H1 (cell line): ENCODE measurements around the gene TP63. TPM values are rescaled to one million over a fixed set of nuclear protein-coding genes. Genes with fewer than 3 reads are reported as not detected.

Experiments used
- polyA plus RNA-seq, 7 experiments: library from polyadenylated mRNA; depleted of rRNA in 3 of 7; stranded (reverse) in 5 of 7; unstranded in 2 of 7; fragments of >200 nt in 5 of 7; fragments of 200-250 nt in 2 of 7; gene quantifications; 1 replicate in 5 of 7; 2 replicates in 1 of 7; 4 replicates in 1 of 7; pipeline versions ENCODE4 v1.2.1 to v1.2.3, GENCODE V29; 2011 to 2013; ENCODE audit warnings: missing spikeins in 2 of 7, mixed read lengths in 2 of 7
- total RNA-seq: library from RNA; stranded (reverse); fragmentation: NEBNext Ultra II Directional; extraction: Animal tissue kit (Norgen Biotek cat#: 25700); gene quantifications from 2 replicates; pipeline ENCODE4 v1.2.1, GENCODE V29; 2021
- TF ChIP-seq, protein P1 (sequence below): fragments of 300-600 bp; sonication (generic); IDR thresholded peaks from 2 replicates; pipeline ENCODE4 v1.7.1; 2012; ENCODE audit warnings: low read length, moderate library complexity, mild to moderate bottlenecking, inconsistent platforms; ENCODE audit not compliant: insufficient replicate concordance

TP63 gene
- total and polyA plus RNA-seq, 2 of the 8 experiments (the other 6 are each of a cell fraction or from before 2014, with no cell fraction given), result not detected

DNA sequence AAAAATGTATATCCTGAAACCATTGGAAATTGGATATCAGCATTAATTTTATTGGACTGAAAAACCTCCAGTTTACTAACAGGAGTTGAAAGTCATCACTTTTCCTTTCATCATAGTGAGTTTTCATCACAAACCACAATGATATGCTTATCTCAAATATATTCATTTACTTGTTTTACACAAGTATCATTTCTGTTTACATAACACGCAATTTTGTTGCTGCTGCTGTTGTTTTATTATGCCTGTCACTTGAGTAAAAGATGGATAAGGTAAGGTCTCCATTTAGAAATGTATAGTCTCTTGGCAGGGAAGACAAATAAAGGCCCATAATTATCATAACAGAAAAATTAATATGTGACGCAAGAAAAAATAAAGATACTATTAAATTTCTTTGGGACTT, 199.2 kb downstream of the TP63 start (continued):
- TF ChIP-seq, protein P1, sequence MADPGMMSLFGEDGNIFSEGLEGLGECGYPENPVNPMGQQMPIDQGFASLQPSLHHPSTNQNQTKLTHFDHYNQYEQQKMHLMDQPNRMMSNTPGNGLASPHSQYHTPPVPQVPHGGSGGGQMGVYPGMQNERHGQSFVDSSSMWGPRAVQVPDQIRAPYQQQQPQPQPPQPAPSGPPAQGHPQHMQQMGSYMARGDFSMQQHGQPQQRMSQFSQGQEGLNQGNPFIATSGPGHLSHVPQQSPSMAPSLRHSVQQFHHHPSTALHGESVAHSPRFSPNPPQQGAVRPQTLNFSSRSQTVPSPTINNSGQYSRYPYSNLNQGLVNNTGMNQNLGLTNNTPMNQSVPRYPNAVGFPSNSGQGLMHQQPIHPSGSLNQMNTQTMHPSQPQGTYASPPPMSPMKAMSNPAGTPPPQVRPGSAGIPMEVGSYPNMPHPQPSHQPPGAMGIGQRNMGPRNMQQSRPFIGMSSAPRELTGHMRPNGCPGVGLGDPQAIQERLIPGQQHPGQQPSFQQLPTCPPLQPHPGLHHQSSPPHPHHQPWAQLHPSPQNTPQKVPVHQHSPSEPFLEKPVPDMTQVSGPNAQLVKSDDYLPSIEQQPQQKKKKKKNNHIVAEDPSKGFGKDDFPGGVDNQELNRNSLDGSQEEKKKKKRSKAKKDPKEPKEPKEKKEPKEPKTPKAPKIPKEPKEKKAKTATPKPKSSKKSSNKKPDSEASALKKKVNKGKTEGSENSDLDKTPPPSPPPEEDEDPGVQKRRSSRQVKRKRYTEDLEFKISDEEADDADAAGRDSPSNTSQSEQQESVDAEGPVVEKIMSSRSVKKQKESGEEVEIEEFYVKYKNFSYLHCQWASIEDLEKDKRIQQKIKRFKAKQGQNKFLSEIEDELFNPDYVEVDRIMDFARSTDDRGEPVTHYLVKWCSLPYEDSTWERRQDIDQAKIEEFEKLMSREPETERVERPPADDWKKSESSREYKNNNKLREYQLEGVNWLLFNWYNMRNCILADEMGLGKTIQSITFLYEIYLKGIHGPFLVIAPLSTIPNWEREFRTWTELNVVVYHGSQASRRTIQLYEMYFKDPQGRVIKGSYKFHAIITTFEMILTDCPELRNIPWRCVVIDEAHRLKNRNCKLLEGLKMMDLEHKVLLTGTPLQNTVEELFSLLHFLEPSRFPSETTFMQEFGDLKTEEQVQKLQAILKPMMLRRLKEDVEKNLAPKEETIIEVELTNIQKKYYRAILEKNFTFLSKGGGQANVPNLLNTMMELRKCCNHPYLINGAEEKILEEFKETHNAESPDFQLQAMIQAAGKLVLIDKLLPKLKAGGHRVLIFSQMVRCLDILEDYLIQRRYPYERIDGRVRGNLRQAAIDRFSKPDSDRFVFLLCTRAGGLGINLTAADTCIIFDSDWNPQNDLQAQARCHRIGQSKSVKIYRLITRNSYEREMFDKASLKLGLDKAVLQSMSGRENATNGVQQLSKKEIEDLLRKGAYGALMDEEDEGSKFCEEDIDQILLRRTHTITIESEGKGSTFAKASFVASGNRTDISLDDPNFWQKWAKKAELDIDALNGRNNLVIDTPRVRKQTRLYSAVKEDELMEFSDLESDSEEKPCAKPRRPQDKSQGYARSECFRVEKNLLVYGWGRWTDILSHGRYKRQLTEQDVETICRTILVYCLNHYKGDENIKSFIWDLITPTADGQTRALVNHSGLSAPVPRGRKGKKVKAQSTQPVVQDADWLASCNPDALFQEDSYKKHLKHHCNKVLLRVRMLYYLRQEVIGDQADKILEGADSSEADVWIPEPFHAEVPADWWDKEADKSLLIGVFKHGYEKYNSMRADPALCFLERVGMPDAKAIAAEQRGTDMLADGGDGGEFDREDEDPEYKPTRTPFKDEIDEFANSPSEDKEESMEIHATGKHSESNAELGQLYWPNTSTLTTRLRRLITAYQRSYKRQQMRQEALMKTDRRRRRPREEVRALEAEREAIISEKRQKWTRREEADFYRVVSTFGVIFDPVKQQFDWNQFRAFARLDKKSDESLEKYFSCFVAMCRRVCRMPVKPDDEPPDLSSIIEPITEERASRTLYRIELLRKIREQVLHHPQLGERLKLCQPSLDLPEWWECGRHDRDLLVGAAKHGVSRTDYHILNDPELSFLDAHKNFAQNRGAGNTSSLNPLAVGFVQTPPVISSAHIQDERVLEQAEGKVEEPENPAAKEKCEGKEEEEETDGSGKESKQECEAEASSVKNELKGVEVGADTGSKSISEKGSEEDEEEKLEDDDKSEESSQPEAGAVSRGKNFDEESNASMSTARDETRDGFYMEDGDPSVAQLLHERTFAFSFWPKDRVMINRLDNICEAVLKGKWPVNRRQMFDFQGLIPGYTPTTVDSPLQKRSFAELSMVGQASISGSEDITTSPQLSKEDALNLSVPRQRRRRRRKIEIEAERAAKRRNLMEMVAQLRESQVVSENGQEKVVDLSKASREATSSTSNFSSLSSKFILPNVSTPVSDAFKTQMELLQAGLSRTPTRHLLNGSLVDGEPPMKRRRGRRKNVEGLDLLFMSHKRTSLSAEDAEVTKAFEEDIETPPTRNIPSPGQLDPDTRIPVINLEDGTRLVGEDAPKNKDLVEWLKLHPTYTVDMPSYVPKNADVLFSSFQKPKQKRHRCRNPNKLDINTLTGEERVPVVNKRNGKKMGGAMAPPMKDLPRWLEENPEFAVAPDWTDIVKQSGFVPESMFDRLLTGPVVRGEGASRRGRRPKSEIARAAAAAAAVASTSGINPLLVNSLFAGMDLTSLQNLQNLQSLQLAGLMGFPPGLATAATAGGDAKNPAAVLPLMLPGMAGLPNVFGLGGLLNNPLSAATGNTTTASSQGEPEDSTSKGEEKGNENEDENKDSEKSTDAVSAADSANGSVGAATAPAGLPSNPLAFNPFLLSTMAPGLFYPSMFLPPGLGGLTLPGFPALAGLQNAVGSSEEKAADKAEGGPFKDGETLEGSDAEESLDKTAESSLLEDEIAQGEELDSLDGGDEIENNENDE, result no peak
